GM21390 (cell line): ENCODE results near the gene EFL1.

Experiments used
- ATAC-seq: cut with Tn5 transposase; IDR thresholded peaks from one replicate; pipeline ENCODE4 v1.9.1; 2021; ENCODE audit not compliant: unreplicated experiment

Gene EFL1

GRCh38 chr15:82093325-82093724 is 169.2 kb downstream of the EFL1 start:
- ATAC-seq: no peak

GRCh38 chr15:82091636-82092140 is 170.8 kb downstream of the EFL1 start:
- no peak for ATAC-seq

GRCh38 chr15:82086243-82086995 is 176.1 kb downstream of the EFL1 start:
- no peak for ATAC-seq

GRCh38 chr15:82081914-82082762 is 180.4 kb downstream of the EFL1 start:
- no peak for ATAC-seq

- no peak for ATAC-seq
Observed at GRCh38 chr15:82080774-82081173, 181.8 kb downstream of the EFL1 start.
